K562 (cell line): ENCODE measurements around the gene CACNA2D3. TPM values are rescaled to one million over a fixed set of nuclear protein-coding genes. Genes with fewer than 3 reads are reported as not detected.

Source experiments
- ATAC-seq: fragments of 200-7000 bp; cut with Tn5 transposase; 3 replicates; pipeline ENCODE4 v1.9.1; 2020; ENCODE audit warnings: moderate library complexity
- BruUV-seq: library from RNA; stranded (reverse); fragments of 400-500 nt; replicated peaks from 2 replicates; lab custom pipeline; 2021; lab: Mats Ljungman, UMichigan
- CTCF ChIA-PET: fragments of 300-600 bp; formaldehyde crosslinking; extraction: SDS; loops from one replicate; lab custom pipeline; 2021; ENCODE audit warnings: low intra/inter-chr PET ratio; lab: Yijun Ruan, JAX
- POLR2A ChIA-PET: fragments of 300-600, 350-650 bp; sonication (Branson Sonifier 250); formaldehyde crosslinking; extraction: SDS; loops from one replicate; lab custom pipeline; 2021; ENCODE audit warnings: antibody characterized with exemption, inconsistent platforms; lab: Yijun Ruan, JAX
- DNase-seq, 4 experiments: peaks; one replicate each; pipeline versions ENCODE4 v3.0.0 to v3.0.0-alpha.2; 2011 to 2018; ENCODE audit warnings: low spot score in 3 of 4, mixed read lengths in 3 of 4; ENCODE audit errors: extremely low read depth in 1 of 4
- FAIRE-seq: peaks from 2 replicates; lab custom pipeline; 2011; peaks lifted over from hg19 to GRCh38; lab: Jason Lieb, UNC
- H2AFZ ChIP-seq: 2 replicates; pipeline ENCODE4 v1.6.0; 2011; ENCODE audit warnings: low read depth, low read length, control low read depth, inconsistent platforms
- H3K27ac ChIP-seq: fragments of 200-600 bp; 3 replicates; pipeline ENCODE4 v1.8.0; 2011; ENCODE audit warnings: low read depth, mild to moderate bottlenecking, control low read depth, inconsistent platforms, low read length, moderate library complexity, mixed read lengths; ENCODE audit errors: extremely low read depth
- H3K27me3 ChIP-seq, 2 experiments: fragments of 300-600 bp in 1 of 2; 2 replicates in 1 of 2; 3 replicates in 1 of 2; pipeline versions ENCODE4 v1.6.0 to v1.8.0; 2011; ENCODE audit warnings: inconsistent platforms in 2 of 2, low read length in 2 of 2, mild to moderate bottlenecking in 1 of 2, mixed read lengths in 1 of 2, moderate library complexity in 1 of 2; ENCODE audit not compliant: control insufficient read depth in 2 of 2, insufficient read depth in 2 of 2
- H3K36me3 ChIP-seq: fragments of 300-600 bp; 3 replicates; pipeline ENCODE4 v1.8.0; 2011; ENCODE audit warnings: mild to moderate bottlenecking, low read length, inconsistent platforms; ENCODE audit not compliant: control insufficient read depth, insufficient read depth
- H3K4me1 ChIP-seq, 2 experiments: fragments of 200-600 bp in 1 of 2; replicated peaks in 1 of 2; 2 replicates in 1 of 2; 3 replicates in 1 of 2; pipeline versions ENCODE4 v1.5.1 to v1.8.0; 2011; ENCODE audit warnings: inconsistent platforms in 2 of 2, low read length in 2 of 2, mild to moderate bottlenecking in 1 of 2, mixed read lengths in 1 of 2, moderate library complexity in 1 of 2; ENCODE audit not compliant: control insufficient read depth in 2 of 2, insufficient read depth in 2 of 2
- H3K4me2 ChIP-seq: 2 replicates; pipeline ENCODE4 v1.6.1; 2011; ENCODE audit warnings: low read length, control low read depth, inconsistent platforms, mixed read lengths; ENCODE audit not compliant: insufficient read depth
- H3K4me3 ChIP-seq: fragments of 200-600 bp; sonication (generic), shearing (Covaris generic); 2 replicates; pipeline ENCODE4 v1.5.1; 2016; ENCODE audit warnings: control low read depth, inconsistent platforms
- H3K79me2 ChIP-seq: fragments of 200-600 bp; 3 replicates; pipeline ENCODE4 v1.8.0; 2011; ENCODE audit warnings: low read length, inconsistent platforms; ENCODE audit not compliant: control insufficient read depth, insufficient read depth
- H3K9ac ChIP-seq, 2 experiments: 2 replicates each; pipeline versions ENCODE4 v1.6.0 to v1.6.1; 2011; ENCODE audit warnings: low read depth in 2 of 2, low read length in 2 of 2, control low read depth in 1 of 2, inconsistent platforms in 1 of 2, mild to moderate bottlenecking in 1 of 2, mixed read lengths in 1 of 2; ENCODE audit not compliant: insufficient read depth in 1 of 2
- H3K9me1 ChIP-seq: one replicate; pipeline ENCODE4 v1.6.0; 2011; ENCODE audit warnings: inconsistent platforms, mild to moderate bottlenecking, low read length, moderate library complexity; ENCODE audit not compliant: control insufficient read depth, insufficient read depth
- H3K9me3 ChIP-seq: replicated peaks from 2 replicates; pipeline ENCODE4 v1.5.1; 2011; ENCODE audit warnings: low read depth, low read length, inconsistent platforms; ENCODE audit not compliant: control insufficient read depth, insufficient read depth
- H4K20me1 ChIP-seq: replicated peaks from 2 replicates; pipeline ENCODE4 v1.6.1; 2011; ENCODE audit warnings: low read length, inconsistent platforms, mixed read lengths; ENCODE audit not compliant: control insufficient read depth, insufficient read depth
- IRF9 ChIP-seq: fragments of 450-650 bp; IDR thresholded peaks from 2 replicates; pipeline ENCODE4 v1.6.1; 2016; ENCODE audit warnings: missing biosample characterization, missing genetic modification characterization
- NFE2 ChIP-seq: IDR thresholded peaks from 2 replicates; pipeline ENCODE4 v1.6.1; 2014; ENCODE audit warnings: antibody characterized with exemption, low read depth
- REST ChIP-seq, 2 experiments: fragments of 450-650 bp; formaldehyde crosslinking in 1 of 2; IDR thresholded peaks; 2 replicates each; pipeline versions ENCODE4 v1.4.0 to v1.6.1; 2014 to 2020; ENCODE audit warnings: mild to moderate bottlenecking in 2 of 2, borderline replicate concordance in 1 of 2, low read depth in 1 of 2
- SMC3 ChIP-seq: conservative IDR thresholded peaks from 2 replicates; pipeline ENCODE4 v1.6.1; 2011; ENCODE audit warnings: low read depth, low read length, improper control_type of control experiment; ENCODE audit not compliant: insufficient read depth
- SREBF1 ChIP-seq: fragments of 150-350 bp; IDR thresholded peaks from 2 replicates; pipeline ENCODE4 v1.6.1; 2014; ENCODE audit warnings: antibody characterized with exemption, low read depth, low read length, borderline replicate concordance
- ZNF23 ChIP-seq: fragments of 250-450 bp; sonication (Bioruptor Pico); IDR thresholded peaks from 2 replicates; pipeline ENCODE4 v1.4.0; 2020; ENCODE audit warnings: mild to moderate bottlenecking
- ZNF592 ChIP-seq: fragments of 450-650 bp; IDR thresholded peaks from 2 replicates; pipeline ENCODE4 v1.6.1; 2017; ENCODE audit warnings: antibody characterized with exemption, mild to moderate bottlenecking
- WGBS: fragments of 100-300 bp; shearing (Covaris generic); methylation state at CpG from one replicate; pipeline ENCODE4 v1.1.6; 2016; ENCODE audit warnings: low coverage, mixed read lengths; ENCODE audit not compliant: insufficient coverage; ENCODE audit errors: missing lambda C conversion rate; 5-methylcytosine and 5-hydroxymethylcytosine counted together
- in situ Hi-C: fragments of 300-500 bp; cut with MboI; formaldehyde crosslinking; loops from 4 replicates; pipeline ENCODE4 v1.15.0; 2018; ENCODE audit warnings: inconsistent platforms, mixed read lengths
- intact Hi-C: fragments of 100-400 bp; cut with micrococcal nuclease; formaldehyde crosslinking; loops from 2 replicates; pipeline ENCODE4 v1.14.2; 2022
- polyA plus RNA-seq, 8 experiments: library from polyadenylated mRNA; depleted of rRNA in 4 of 8; stranded (reverse) in 5 of 8; unstranded in 3 of 8; fragments of >200 nt; fragmentation: Nextera tagmentation in 2 of 8; fragmentation: Illumina TruSeq in 1 of 8; extraction: Ambion mirVana in 2 of 8; extraction: Trizol in 1 of 8; gene quantifications; 2 replicates each; pipeline versions ENCODE4 v1.2.1 to v1.2.3, GENCODE V29; 2011 to 2014; ENCODE audit warnings: inconsistent platforms in 1 of 8, missing spikeins in 1 of 8
- total RNA-seq, 7 experiments: library from RNA; depleted of rRNA in 6 of 7; stranded (reverse); fragments of >200 nt in 6 of 7; fragmentation: Illumina TruSeq in 2 of 7; extraction: Trizol in 2 of 7; gene quantifications; 2 replicates each; pipeline versions ENCODE4 v1.2.1 to v1.2.3, GENCODE V29; 2011 to 2021; ENCODE audit warnings: low replicate concordance in 1 of 7

The CACNA2D3 gene
- total and polyA plus RNA-seq, 9 of the 15 experiments (the other 6 are each of a cell fraction or from before 2014, with no cell fraction given) = 0.01 TPM; not detected in 8

GRCh38 chr3:54877730-54878129, 755.4 kb downstream of the CACNA2D3 start:
- DNase-seq = no peak
- TF ChIP-seq ZNF23 (CRISPR knock-in tag) (no peak), REST (IDR thresholded peaks at IDR 0.05; ENCODE audit: borderline replicate concordance) (no peak), REST (CRISPR knock-in tag; IDR thresholded peaks at IDR 0.05; ENCODE audit: low read depth) (no peak), IRF9 (no peak), NFE2 (no peak), ZNF592 (no peak), SREBF1 (no peak), SMC3 (no peak)
- TF ChIP-seq, all 486 proteins: peak for 0
- no peaks in the 10 kb centered on the region for H3K79me2 ChIP-seq
- intact Hi-C loops = loop anchor here (10.0 kb wide), 1 partner anchor 107 kb away; no protein-coding TSS in a partner anchor
- no peak overlapping the region for H3K4me3 ChIP-seq
- CTCF ChIA-PET = no interaction called here
- POLR2A ChIA-PET = no interaction called here
- ATAC-seq = no peak
- WGBS = 5% methylated on average over 4 of the region's 4 CpGs
- FAIRE-seq = no peak
- H4K20me1 ChIP-seq = no peaks in the 10 kb centered on the region
- no peaks in the 10 kb centered on the region for H3K27me3 ChIP-seq
- BruUV-seq = no TSS peak
- in situ Hi-C loops = no loop called here
- H3K27ac ChIP-seq = no peak overlapping the region
- H2AFZ ChIP-seq = no peak overlapping the region
- H3K9me3 ChIP-seq = no peaks in the 10 kb centered on the region
- H3K36me3 ChIP-seq = no peaks in the 10 kb centered on the region
- no peaks in the 10 kb centered on the region for H3K4me1 ChIP-seq
- no peaks in the 10 kb centered on the region for H3K9me1 ChIP-seq
- H3K4me2 ChIP-seq = no peak overlapping the region
- H3K9ac ChIP-seq = no peak overlapping the region
